Measurements from ENCODE around the gene PGS1.

GRCh38 chr17:78372841-78373240, 5.6 kb upstream of the PGS1 start:
- TF ChIP-seq CTCF (IDR thresholded peaks at IDR 0.05) (no peak), POLR2A (IDR thresholded peaks at IDR 0.05) (no peak)
